Midbrain (tissue), 1 donor: ENCODE data around the gene CCDC47.
"Not testable (repeated sequence)": the region's sequence is repeated elsewhere in the genome, so short reads cannot be mapped to it uniquely, and the experiment has no call there.

Experiments
- DNase-seq: peaks from one replicate; lab custom pipeline; 2025; lab: John Stamatoyannopoulos, UW

CCDC47 gene, protein sequence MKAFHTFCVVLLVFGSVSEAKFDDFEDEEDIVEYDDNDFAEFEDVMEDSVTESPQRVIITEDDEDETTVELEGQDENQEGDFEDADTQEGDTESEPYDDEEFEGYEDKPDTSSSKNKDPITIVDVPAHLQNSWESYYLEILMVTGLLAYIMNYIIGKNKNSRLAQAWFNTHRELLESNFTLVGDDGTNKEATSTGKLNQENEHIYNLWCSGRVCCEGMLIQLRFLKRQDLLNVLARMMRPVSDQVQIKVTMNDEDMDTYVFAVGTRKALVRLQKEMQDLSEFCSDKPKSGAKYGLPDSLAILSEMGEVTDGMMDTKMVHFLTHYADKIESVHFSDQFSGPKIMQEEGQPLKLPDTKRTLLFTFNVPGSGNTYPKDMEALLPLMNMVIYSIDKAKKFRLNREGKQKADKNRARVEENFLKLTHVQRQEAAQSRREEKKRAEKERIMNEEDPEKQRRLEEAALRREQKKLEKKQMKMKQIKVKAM

DNA sequence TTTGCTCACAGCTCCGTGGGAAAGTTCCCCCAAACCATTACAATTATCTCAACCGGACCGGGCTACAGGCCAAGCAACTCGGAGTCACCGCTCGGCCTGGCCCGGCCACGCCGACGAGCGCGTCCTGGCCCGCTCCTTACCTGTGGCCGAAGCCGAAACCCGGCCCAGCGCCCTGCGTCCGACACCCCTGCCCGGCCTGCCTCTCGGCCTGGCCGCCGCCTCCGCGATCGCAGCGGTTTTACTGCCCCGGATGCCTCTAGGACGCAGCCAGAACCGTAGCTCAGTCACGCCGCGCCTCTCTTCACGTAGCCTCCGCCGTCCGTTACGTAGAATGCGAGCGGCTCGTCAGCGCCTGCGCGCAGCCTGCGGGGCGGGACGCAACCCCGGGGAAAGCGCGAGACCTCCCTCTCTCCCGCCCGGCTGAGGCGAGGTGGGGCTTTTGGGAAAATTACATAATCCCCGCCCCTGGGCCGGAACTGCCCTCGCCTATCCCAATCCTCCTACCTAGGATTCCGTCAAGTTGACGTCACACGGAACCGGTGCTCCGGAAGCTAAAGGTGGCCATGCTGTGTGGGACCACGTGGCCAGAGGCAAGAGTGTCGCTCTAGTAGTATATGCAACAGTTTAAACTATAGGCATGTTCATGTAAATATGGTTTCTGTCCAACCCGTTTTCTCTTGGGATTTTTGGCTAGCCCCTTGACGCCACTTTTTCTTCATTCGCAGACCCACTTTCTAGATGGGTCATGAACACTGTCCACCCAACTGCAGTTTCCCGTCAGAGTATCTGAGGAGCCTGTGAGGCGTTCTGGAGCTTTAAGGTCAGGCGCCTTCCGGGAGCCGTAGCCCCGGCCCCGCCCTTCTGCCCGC lies at the start of gene CCDC47:
Gene CCDC47, minus strand, starts transcription at position 326 of the 869 bp plus-strand sequence. CDS start 7,422 bp downstream, outside the sequence.
- DNase-seq: peak; percentile 99

DNA sequence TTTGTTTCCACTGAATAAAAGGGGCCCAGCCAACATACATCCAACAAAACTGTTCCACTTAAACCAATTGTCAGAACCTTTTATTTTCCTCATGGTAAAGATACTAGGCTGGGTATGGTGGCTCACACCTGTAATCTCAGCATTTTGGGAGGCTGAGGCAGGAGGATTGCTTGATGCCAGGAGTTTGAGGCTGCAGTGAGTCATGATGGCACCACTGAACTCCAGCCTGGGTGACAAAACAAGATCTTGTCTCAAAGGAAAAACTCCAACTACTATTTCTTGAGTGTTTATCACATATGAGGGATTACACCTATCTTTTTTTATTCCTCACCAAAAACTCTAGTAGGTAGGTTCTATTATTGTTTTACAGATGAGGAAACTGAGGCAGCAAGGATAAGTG lies 49.1 kb upstream of the CCDC47 start:
- no peak for DNase-seq

DNA sequence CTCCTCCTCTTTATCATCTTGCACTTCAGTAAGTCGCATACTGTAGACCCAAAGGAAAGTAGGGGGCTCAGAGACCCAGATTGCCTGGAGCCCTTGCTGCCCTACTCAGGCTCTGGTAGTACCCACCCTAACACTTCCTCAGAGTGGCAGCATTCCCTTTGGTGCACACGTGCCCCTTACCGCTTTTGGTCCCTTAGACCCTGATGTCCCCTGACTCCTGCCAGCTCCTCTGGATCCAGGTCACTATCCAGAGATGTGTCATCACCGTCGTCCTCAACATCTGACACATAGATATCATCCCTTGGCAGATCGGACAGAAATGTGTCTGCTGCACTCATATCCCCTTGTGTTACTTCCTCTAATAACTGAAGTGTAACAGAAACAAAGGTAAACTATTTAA lies 48.4 kb upstream of the CCDC47 start:
- no peak for DNase-seq

DNA sequence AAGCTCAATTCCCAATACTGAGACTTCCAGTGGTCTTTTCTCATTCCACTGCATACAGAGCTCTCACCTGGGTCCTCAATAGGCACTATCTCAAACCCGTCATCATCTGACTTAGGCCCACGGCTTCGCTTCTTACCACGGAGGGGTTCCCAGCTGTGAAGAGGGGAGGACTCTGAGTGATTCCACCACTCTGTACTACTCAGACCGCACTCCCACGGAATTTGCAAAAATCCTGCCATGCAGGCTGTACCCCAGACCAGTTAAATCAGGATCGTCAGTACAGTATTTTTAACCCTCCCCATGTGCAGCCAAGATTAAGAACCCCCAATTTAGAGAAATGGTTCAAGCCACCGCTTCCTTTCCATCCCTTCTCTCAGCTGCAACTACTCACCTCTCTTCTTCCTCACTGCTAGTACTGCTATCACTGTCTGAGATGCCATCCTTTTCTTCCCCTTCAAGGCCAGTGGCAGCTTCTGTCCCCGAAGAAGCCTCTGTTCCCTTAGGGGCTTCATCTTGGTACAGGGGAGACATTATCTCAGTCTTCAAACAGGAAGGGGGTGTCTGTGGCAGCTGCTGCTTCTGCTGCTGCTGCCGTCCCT lies 47.7 kb upstream of the CCDC47 start:
- no peak for DNase-seq

DNA sequence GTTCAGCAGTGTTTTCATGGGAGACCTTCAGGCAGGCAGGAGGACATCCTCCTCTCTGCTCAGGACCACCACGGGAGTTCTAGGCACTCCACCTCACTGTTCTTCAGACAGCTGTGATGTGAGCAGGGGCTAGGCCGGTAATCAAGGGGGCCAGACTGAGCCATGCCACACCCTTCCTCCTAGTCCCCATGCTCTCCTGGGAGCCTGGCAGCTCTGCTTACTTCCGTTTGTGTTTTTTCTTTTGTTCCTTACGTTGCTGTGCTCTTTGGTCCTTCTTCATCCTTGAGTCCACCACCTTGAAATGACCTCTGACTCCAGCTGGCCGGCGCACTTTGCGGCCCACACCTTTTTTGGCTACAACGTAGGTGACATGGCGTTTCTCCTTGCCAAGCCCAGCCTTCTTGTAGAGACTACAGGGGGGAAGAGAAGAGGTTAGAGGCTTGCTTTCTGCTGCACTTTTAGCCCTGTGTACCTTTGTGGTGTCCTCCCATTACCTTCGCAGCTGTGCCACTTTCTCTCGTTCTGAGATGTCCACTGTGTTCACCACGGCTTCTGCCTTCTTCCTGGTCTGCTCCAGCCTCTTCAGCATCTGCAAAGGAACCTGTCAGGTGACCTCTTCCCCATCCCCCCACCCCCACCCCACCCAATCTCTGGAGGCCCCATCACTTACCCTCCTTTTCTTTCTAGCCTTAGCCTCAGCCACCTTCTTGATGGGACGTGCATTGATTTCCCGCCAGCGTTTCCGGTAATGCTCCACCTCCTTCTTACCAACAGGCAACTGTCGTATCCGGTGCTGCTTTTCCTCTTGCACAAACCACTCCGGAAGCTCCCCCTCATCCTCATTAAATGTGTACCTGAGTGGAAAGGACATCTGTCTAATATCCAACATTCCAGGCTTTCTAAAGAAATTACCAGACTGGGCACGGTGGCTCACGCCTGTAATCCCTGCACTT lies 46.5 kb upstream of the CCDC47 start:
- DNase-seq: no peak

DNA sequence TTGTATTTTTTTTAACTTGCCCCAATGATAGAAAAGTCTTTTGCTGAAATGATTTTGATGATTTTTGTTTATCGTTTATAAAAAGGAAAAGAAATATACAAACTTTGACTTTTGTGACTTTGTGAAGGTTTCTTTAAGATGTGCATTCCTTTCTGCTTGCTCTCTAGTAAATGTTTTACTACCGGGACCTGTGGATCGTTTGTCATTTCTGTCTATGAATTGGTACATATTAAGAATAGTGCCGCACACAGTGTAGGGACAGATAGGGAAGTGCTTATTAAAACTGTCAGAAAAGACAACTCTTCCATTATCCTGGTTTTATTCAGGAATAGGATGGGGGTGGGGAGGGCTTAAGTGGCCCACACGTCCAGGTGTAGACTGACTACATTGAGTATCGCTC lies 45.7 kb upstream of the CCDC47 start:
- no peak for DNase-seq

DNA sequence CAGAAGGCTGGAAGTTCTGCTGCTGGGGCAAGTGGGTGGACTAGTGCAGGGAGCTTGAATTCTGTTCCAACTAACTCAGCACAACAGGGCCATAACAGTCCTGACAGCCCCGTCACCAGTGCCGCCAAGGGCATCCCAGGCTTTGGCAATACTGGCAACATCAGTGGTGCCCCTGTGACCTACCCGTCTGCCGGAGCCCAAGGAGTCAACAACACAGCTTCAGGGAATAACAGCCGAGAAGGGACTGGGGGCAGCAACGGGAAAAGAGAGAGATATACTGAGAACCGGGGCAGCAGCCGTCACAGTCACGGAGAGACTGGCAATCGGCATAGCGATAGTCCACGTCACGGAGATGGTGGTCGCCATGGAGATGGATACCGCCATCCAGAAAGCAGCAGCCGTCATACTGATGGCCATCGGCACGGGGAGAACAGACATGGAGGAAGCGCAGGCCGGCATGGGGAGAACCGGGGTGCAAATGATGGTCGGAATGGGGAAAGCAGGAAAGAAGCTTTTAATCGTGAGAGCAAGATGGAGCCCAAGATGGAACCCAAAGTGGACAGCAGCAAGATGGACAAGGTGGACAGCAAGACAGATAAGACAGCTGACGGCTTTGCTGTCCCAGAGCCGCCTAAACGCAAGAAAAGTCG lies 44.5 kb upstream of the CCDC47 start:
- no peak for DNase-seq

DNA sequence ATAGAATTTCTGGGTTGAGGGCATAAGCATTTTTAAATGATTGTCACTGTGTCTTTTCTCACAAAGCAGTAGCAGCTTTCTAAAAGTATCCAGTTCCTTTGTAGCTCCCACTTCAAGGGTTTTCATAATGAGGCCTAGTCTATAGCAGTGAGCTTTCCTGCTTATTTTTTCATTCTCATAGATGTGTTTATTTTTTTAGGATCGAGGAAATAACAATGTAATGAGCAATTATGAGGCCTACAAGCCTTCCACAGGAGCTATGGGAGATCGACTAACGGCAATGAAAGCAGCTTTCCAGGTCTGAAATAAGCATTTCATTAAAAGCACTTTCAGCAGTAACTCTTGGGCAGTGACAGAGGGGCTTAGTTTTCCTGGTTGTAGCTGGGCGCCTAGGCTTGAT lies 43.3 kb upstream of the CCDC47 start:
- no peak for DNase-seq

DNA sequence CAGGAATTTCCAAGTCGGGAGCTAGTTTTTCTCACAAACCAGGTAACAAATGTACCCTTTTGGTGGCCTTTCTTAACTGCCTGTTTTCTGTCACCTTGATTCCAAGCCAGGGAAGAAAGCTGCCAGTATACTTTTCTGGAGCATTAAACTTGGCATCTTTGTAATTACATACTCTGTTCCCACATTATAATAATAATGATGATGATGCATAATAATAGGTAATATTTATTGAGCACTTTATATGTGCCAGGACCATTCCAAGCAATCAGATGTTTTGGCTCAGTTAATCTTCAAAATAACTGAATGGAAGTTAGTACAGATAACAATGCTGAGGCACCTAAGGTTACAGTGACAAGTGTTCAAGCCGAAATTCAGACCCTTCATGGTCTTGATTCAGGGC lies 42.7 kb upstream of the CCDC47 start:
- DNase-seq: no peak

DNA sequence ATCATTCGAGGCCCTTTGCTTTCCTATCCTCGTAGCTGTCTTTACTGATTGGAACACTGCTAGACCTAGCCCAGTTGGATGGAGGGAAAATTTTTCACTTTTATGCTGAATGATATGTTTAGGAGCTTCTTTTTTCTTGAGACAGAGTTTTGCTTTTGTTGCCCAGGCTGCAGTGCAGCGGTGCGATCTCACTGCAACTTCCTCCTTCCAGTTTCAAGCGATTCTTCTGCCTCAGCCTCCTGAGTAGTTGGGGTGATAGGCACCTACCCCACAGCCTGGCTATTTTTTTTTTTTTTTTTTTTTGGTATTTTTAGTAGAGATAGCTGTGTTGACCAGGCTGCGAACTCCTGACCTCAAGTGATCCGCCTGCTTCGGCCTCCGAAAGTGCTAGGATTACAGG lies 36.6 kb upstream of the CCDC47 start:
- no peak for DNase-seq

DNA sequence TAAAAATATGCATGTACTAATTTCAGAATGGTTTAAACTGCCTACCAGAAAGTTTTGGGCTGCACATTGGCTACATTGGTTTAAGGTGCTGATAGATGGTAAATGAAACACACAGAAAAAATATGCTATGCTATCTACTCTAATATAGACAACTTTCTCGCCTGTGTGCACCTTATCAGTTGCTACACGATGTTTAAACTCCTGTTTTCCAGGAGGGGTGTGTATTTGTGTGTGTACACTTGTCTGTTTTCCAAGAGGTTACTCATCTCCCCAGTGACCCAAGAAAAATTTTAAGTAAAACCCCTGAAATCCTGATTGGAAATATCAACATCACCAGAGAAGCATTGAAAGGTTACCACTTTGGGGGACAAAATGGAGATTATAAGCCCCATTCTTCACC lies 32.2 kb upstream of the CCDC47 start:
- DNase-seq: no peak

DNA sequence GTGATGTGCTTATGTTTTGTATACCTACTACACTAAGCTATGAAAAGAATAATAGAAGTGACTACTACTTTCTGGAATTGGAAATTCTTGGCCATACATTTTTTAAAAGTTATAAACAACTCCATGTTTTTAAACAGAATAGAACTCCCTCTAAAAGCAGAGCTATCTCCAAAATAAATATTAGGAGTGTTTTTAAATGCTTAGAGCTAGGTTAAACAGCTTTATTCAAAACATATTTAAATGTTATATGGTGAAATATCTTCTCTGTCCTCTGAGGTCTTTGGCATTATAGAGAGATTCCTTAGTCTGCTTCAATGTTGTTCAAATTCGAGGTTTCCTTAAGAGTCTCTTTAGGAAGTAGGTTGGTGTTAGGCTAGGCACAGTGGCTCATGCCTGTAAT lies 30.9 kb upstream of the CCDC47 start:
- no peak for DNase-seq

DNA sequence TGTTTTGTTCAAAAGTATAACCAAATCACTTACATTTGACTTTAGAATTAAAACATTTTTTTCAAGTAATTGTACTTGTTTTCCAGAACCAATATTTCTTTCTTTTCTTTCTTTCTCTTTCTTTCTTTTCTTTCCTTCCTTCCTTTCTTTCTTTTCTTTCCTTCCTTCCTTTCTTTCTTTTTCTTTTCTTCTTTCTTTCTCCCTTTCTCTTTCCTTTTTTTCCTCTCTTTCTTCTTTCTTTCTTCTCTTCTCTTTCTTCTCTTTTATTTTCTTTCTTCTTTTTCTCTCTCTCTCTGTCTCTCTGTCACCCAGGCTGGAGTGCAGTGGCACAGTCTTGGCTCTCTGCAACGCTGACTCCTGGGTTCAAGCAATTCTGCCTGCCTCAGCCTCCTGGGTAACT lies 27.4 kb upstream of the CCDC47 start:
- DNase-seq: no peak

DNA sequence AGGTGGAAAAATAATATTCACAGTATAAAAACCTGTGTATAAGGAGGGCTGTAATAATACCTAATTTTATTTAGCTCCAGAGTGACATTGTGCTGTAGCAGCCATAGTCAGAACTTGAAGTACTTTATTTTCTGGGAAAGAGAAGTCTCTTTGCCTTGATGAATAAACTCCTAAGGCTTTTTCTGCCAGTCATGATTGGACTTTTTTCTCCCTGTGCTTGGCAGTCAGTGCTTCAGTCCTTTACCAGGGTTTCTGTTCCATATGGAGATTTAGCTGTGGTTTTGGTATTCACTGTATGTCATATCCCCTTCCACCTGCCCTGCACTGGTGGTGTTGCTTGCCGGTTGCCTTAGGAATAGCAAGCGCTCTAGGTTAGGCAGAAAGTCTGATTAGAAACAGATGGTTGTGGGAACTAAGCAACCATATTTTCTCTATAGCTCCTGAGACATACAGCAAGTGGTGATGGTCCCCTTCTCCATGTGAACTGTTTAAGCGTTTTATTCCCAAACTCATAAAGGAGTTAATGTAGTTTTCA lies 25.2 kb upstream of the CCDC47 start:
- no peak for DNase-seq

DNA sequence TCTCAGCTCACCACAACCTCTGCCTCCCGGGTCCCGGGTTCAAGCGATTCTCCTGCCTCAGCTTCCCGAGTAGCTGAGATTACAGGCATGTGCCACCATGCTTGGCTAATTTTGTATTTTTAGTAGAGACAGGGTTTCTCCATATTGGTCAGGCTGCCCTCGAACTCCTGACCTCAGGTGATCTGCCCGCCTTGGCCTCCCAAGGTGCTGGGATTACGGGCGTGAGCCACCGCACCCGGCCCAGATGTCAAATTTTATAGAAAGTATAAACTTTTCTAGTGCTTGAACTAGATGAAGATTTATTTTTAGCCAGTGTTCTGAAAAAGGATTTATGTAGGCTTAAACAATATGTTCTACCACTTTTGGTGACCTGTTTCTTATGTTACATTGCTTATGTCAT lies 23.0 kb upstream of the CCDC47 start:
- not testable (repeated sequence) for DNase-seq

DNA sequence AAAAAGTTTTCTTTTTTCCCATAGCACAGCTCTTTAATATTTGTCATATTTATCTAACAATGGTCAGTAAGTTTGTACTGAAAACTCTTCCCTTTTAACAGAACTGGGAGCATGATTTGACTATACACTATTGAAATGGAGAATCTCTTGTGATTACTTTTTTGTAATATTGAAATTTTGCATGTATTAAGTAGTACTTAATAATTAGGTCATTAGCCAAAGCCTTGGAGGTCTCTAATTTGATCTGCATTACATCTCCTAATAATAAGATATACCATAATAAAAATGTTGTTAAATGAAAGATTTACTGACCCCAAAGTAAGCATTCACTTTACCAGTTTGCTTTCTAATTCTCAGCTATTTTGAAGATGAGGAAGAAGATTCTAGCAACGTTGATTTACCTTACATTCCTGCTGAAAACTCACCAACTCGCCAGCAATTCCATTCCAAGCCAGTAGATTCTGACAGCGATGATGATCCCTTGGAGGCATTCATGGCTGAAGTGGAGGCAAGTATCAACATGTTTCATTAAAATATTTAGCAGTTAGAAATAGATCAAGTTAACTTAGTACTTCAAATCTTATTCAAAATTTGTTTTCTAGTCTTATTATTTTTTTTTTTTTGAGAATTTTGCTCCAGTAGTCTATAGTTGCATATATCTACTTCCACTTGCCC lies 18.8 kb upstream of the CCDC47 start:
- no peak for DNase-seq

DNA sequence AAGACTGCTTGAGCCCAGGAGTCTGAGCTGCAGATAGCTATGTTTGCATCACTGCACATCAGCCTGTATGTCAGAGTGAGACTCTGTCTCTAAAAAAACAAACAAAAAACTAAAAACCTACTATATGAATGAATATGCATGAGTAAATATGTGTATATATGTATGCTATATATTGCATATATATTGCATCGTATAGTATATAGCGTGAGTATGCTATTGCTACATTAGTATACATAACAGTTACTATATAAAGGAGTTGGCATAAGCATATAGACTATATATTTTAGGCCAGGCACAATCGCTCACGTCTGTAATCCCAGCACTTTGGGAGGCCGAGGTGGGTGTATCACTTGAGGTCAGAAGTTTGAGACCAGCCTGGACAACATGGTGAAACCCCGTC lies 16.7 kb upstream of the CCDC47 start:
- no peak for DNase-seq

DNA sequence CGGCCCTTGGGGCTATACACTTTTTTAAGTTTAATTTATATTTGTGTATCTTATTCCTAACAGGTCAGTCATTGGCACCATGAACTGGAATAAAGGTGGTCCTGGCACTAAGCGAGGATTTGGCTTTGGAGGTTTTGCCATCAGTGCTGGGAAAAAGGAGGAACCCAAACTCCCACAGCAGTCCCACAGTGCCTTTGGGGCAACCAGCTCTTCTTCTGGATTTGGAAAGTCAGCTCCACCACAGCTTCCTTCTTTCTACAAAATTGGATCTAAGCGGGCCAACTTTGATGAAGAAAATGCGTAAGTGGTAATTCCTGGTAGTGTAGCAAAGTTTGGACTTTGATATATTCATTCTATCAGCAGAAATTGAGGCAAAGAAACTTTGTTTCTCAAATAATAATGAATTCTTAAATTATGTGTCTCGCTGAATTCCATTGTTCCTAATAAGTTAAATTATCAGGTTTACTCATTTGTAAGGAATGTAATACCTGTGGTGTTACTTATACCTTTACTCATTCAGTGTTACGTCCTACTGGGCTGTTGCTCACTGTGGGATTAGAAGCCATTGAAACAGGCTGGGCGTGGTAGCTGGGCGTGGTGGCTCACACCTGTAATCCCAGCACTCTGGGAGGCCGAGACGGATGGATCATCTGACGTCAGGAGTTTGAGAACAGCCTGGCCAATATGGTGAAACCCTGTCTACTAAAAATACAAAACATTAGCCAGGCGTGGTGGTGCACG lies 13.7 kb upstream of the CCDC47 start:
- DNase-seq: no peak

DNA sequence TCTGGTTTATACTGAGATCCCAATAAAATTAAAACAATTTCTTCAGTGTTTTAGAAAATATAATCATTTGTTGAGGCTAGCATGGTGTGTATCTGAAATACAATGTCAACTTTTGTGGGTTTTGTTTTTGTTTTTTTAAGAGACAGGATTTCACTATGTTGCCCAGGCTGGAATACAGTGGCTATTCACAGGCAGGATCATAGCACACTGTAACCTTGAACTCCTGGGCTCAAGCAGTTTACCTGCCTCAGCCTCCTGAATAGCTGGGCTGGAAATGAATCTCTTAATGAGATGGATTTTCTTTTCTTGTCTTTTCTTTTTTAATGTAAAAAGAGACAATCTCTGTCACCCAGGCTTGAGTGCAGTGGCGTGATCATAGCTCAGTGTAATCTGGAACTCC lies 12.7 kb upstream of the CCDC47 start:
- DNase-seq: no peak
